Activated T-cell treated with anti-CD3 and anti-CD28 coated beads, Interleukin-2, amount 50 U/mL, for 72 hours (primary cell): ENCODE results near the gene NTNG1. TPM values are rescaled to one million over a fixed set of nuclear protein-coding genes. Genes with fewer than 3 reads are reported as not detected.

ENCODE experiments used
- ATAC-seq, 2 donors: fragments of 150-1000 bp; cut with Tn5 transposase; replicated peaks in 1 of 2; 2 replicates each; pipeline ENCODE4 v1.10.0; 2021; ENCODE audit warnings: moderate library complexity in 2 of 2, mild to moderate bottlenecking in 1 of 2
- DNase-seq, 2 donors: peaks; one replicate each; pipeline ENCODE4 v3.0.0; 2021 to 2022; ENCODE audit warnings: mixed read lengths in 1 of 2
- H3K27ac Mint-ChIP-seq: one replicate; pipeline ENCODE4 v1.8.0; 2022; ENCODE audit warnings: mild to moderate bottlenecking, moderate library complexity, mixed read lengths
- H3K27me3 Mint-ChIP-seq: one replicate; pipeline ENCODE4 v1.8.0; 2022; ENCODE audit warnings: low read depth, mixed read lengths
- H3K36me3 Mint-ChIP-seq, 2 donors: one replicate each; pipeline ENCODE4 v1.8.0; 2022; ENCODE audit warnings: mixed read lengths in 2 of 2, mild to moderate bottlenecking in 1 of 2; ENCODE audit not compliant: insufficient read depth in 2 of 2
- H3K4me1 Mint-ChIP-seq: one replicate; pipeline ENCODE4 v1.8.0; 2022; ENCODE audit warnings: low read depth, mixed read lengths
- H3K4me3 Mint-ChIP-seq, 2 donors: one replicate each; pipeline ENCODE4 v1.8.0; 2022; ENCODE audit warnings: mild to moderate bottlenecking in 2 of 2, mixed read lengths in 2 of 2, moderate library complexity in 2 of 2
- H3K9me3 Mint-ChIP-seq, 2 donors: one replicate each; pipeline ENCODE4 v1.8.0; 2022; ENCODE audit warnings: mixed read lengths in 2 of 2
- total RNA-seq, 2 donors: library from RNA; stranded (reverse); gene quantifications; one replicate each; pipeline ENCODE4 v1.2.3, GENCODE V29; 2022

The NTNG1 gene
- total RNA-seq, 2 donors from 2014 or later = 0.48 TPM; not detected in 1

DNA sequence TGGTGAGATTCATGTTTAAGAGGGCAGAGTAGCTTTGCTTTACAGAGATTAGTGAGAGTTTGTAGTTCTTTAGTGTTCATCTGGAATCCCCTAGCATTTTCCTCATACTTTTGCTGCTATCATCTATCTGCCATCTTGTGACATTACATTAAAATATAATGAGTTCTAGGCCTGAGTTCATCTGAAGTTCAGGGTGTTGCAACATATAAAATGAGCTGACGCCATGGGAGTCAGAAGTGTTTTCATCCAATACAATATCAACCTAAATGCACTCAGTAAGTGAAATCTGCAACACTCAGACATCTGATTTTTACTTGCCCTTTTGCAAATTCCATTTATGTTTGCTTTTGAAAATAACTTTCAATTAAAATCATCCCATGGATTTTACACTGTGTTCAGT is 153.8 kb downstream of the NTNG1 start:
- H3K27me3 Mint-ChIP-seq = no peaks in the 10 kb centered on the region
- H3K36me3 Mint-ChIP-seq = no peaks in the 10 kb centered on the region
- ATAC-seq = no peak
- no peak overlapping the region for H3K27ac Mint-ChIP-seq
- DNase-seq = no peak
- H3K4me1 Mint-ChIP-seq = no peaks in the 10 kb centered on the region
- no peaks in the 10 kb centered on the region for H3K9me3 Mint-ChIP-seq
- H3K4me3 Mint-ChIP-seq = no peak overlapping the region

DNA sequence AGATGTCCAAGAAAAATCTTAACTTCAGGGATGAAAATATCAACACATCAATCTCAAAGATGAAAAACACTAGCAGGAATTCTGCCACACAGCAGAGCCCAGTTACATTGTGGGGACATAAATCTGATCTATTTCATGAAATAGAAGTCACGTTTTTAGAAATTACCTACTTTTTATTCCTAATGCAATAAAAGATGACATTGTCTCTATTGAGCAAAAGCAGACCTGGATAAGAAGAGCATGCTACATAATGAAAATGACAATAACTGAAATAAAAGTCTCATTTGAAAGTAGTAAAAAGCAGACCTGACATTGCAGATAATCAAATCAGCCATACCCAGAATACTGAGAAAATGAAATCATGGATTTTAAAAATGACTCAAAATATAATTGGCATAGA is 156.8 kb downstream of the NTNG1 start:
- Mint-ChIP-seq H3K9me3 (no peaks in the 10 kb centered on the region), H3K36me3 (no peaks in the 10 kb centered on the region), H3K4me3 (no peak overlapping the region), H3K27ac (no peak overlapping the region), H3K4me1 (no peaks in the 10 kb centered on the region), H3K27me3 (no peaks in the 10 kb centered on the region)
- ATAC-seq (no peak), DNase-seq (no peak)

DNA sequence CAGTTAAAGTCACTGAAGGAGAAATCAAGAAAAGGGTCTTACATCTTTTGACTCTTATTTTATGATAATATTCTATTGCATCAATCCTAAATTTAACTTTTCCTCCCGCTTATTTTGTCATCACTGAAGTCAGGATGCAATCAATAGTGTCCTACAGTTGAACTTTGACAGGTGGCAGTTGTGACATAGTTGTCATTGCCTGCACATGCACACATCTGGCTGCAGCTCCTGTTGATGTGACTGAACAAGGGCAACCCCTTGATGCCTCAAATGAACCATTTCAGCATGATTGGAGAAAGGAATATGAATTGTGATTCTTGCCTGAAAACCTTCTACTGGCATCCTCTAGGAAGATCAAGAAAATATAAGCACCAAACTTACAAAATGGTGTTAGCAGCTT is 157.7 kb downstream of the NTNG1 start:
- Mint-ChIP-seq H3K4me1 (no peaks in the 10 kb centered on the region), H3K27me3 (no peaks in the 10 kb centered on the region), H3K9me3 (no peaks in the 10 kb centered on the region), H3K36me3 (no peaks in the 10 kb centered on the region), H3K27ac (no peak overlapping the region), H3K4me3 (no peak overlapping the region)
- no peak for ATAC-seq
- DNase-seq = no peak

DNA sequence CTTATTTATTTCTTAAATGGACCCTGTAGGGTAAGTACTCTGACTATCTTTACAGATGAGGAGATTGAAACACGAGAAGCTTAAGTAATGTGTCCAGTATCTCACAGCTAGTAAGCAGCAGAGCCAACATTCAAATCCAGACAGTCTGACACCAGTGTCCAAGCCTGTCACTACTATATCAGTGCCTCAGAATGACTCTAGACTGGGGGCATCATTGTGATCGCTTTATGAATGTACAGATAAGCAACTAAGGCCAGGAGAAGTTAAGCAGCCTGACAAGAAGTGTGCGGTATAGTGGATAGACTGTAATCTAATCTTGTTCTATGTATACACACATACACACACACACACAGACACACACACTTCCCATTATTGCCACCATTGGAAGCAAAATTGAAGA is 158.7 kb downstream of the NTNG1 start:
- no peaks in the 10 kb centered on the region for H3K4me1 Mint-ChIP-seq
- DNase-seq = no peak
- H3K27ac Mint-ChIP-seq = no peak overlapping the region
- no peak overlapping the region for H3K4me3 Mint-ChIP-seq
- no peaks in the 10 kb centered on the region for H3K27me3 Mint-ChIP-seq
- no peaks in the 10 kb centered on the region for H3K36me3 Mint-ChIP-seq
- no peak for ATAC-seq
- no peaks in the 10 kb centered on the region for H3K9me3 Mint-ChIP-seq

DNA sequence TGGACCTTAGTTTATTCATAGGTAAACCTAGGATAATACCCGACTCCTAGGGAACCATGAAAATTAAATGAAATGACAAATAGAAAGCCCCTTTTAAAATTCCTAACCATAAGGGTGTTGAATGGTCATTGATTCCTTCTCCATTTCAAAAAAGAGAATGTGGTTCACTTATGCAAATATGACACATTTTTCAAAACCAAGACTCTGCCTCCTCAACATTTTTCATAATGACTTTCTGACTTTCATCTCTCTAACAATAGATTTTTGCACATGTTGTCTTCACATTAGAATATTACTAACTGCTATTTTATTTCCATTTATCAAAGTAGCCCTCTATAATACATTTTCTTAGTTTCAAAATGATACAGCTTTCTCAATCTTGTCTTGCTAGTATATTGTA is 169.1 kb downstream of the NTNG1 start:
- DNase-seq (no peak), ATAC-seq (no peak)
- peaks cover 0 to 7% of the 10 kb centered on the region in 2 donors for H3K9me3 Mint-ChIP-seq
- no peaks in the 10 kb centered on the region for H3K36me3 Mint-ChIP-seq
- no peak overlapping the region for H3K4me3 Mint-ChIP-seq
- H3K27me3 Mint-ChIP-seq = peaks cover 5% of the 10 kb centered on the region
- no peak overlapping the region for H3K27ac Mint-ChIP-seq
- H3K4me1 Mint-ChIP-seq = no peaks in the 10 kb centered on the region

DNA sequence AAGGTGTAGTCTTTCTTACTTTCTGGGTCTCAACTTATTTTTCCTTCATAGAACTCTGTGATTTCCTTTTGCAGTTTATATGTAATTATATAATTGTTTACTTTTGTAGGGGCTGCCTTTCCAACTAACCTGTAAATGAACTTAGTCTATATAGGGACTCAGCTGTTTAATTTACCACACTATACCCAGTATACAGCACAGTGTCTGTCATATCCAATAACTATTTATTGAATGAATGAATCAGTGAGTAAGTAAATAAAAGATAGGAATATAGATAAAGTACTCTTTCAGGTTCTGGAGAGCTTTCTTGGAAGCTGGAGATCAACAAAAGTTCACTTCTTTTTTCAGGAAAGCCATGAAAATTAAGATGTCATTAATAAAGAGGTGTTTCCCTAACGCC is 174.8 kb downstream of the NTNG1 start:
- Mint-ChIP-seq H3K36me3 (no peaks in the 10 kb centered on the region), H3K27ac (no peak overlapping the region), H3K4me1 (no peaks in the 10 kb centered on the region), H3K9me3 (no peaks in the 10 kb centered on the region), H3K4me3 (no peak overlapping the region), H3K27me3 (peaks cover 5% of the 10 kb centered on the region)
- DNase-seq (no peak), ATAC-seq (no peak)

DNA sequence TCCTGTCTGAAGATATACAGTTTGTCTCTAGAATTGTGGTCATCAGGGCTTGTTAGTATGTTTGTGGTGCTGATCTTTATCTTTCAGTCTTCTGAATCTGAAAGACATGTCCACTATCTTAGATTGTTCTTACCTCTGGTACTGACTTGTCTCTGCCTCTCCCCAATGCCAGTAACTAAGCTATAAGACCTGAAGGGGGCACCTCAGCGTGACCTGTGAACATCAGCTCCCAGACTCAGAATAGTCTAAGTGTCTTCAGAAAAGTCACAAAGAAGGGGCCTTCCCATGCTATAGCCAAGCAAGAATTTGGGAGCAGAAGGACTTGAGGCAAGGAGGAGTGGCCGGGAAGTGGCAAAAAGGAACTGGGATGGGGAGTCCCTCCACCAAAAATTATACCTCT is 178.1 kb downstream of the NTNG1 start:
- H3K4me3 Mint-ChIP-seq = no peak overlapping the region
- no peaks in the 10 kb centered on the region for H3K9me3 Mint-ChIP-seq
- no peaks in the 10 kb centered on the region for H3K4me1 Mint-ChIP-seq
- no peaks in the 10 kb centered on the region for H3K36me3 Mint-ChIP-seq
- H3K27me3 Mint-ChIP-seq = no peaks in the 10 kb centered on the region
- no peak overlapping the region for H3K27ac Mint-ChIP-seq
- DNase-seq = no peak
- ATAC-seq = no peak

DNA sequence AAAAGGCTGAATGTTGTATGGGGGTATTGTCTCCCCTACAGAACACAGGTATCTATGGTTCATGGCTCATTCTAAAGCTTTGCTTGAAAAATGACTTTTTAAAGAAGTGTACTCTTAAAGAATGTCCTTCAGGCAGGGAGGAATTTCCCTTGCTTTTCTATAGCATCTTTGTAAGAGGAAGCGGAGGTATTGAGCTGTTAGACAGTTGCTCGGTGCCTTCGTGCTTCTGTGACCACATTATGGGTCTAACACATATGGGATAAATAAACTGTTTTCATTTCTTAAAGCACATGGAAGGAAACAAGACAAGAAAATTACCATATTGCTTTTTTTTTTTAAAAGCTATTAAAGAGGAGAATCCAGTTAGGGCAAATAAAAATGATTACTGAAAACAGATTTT is 182.9 kb downstream of the NTNG1 start:
- Mint-ChIP-seq H3K9me3 (no peaks in the 10 kb centered on the region), H3K36me3 (no peaks in the 10 kb centered on the region), H3K4me1 (no peaks in the 10 kb centered on the region), H3K27me3 (no peaks in the 10 kb centered on the region), H3K4me3 (no peak overlapping the region), H3K27ac (no peak overlapping the region)
- ATAC-seq (no peak), DNase-seq (no peak)

DNA sequence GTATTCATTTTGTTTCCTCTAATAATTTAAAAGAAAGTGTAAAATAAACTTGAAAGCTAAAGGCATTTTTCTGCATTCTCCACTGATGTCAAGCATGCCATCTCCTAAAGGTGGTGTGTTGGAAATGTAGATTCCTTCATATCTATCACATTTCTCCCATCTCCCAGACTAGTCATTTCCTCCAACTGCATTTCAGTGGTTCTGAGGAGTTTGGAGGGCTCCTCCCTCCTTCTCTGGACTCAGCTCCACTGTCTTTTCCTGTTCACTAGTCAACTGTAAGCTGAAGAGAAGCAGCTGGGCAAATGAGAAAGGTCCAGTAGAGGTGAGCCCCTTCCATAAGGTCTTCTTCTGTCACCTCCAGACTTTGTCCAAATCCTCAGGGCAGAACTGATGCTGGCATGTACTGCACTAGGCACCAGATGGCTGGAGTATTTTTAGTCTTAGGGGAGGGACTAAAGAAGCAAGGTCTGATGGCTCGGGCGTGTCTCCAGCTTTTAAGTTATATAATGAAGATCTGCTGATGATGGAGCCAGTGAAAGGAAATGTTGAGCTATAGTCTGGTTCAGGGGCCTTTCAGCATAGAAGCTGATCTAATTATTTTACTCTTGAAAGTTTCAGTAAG is 186.1 kb downstream of the NTNG1 start:
- no peak overlapping the region for H3K27ac Mint-ChIP-seq
- no peaks in the 10 kb centered on the region for H3K36me3 Mint-ChIP-seq
- no peaks in the 10 kb centered on the region for H3K9me3 Mint-ChIP-seq
- no peak overlapping the region for H3K4me3 Mint-ChIP-seq
- ATAC-seq (no peak), DNase-seq (no peak)
- no peaks in the 10 kb centered on the region for H3K27me3 Mint-ChIP-seq
- H3K4me1 Mint-ChIP-seq = no peaks in the 10 kb centered on the region

DNA sequence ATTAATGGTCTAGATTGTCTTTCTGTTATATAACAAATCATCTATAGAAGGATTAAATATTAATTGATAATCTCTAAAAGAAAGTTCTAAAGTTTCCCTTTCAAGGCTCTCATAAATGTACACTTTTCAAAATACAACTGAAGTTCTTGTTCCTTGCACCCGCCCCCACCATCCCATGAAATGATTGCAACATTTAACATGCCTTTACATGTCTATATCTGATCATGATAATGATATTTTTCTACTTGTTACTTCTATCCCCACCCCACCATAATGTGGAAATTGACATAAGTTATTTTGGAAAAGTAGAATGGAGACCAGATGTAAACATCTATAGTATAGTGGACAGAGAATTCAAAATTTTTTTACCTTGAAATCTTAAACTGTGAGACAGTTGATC is 186.6 kb downstream of the NTNG1 start:
- no peaks in the 10 kb centered on the region for H3K27me3 Mint-ChIP-seq
- ATAC-seq = no peak
- no peaks in the 10 kb centered on the region for H3K9me3 Mint-ChIP-seq
- H3K4me1 Mint-ChIP-seq = no peaks in the 10 kb centered on the region
- no peak overlapping the region for H3K27ac Mint-ChIP-seq
- DNase-seq = no peak
- H3K4me3 Mint-ChIP-seq = no peak overlapping the region
- no peaks in the 10 kb centered on the region for H3K36me3 Mint-ChIP-seq

DNA sequence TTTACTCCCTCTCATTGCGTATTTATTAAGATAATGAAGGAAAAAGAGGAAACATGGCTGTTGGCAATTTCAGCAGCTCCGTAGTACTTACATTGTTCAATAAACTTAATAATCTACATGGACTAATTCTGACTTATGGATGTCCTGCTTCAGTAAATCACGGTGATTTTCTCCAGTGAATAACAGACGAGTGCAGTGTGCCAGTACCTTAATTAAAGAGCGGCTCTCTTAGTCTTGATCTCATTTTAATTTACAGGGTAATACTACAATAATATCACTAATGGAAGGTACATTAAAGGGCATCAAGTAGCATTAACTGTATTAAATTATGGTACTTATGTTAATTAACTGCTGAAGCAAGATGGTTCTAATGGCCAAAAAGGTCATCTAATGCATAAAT is 187.2 kb downstream of the NTNG1 start:
- H3K27ac Mint-ChIP-seq = no peak overlapping the region
- no peaks in the 10 kb centered on the region for H3K9me3 Mint-ChIP-seq
- no peaks in the 10 kb centered on the region for H3K4me1 Mint-ChIP-seq
- H3K4me3 Mint-ChIP-seq = no peak overlapping the region
- no peaks in the 10 kb centered on the region for H3K27me3 Mint-ChIP-seq
- H3K36me3 Mint-ChIP-seq = no peaks in the 10 kb centered on the region
- DNase-seq (no peak), ATAC-seq (no peak)

DNA sequence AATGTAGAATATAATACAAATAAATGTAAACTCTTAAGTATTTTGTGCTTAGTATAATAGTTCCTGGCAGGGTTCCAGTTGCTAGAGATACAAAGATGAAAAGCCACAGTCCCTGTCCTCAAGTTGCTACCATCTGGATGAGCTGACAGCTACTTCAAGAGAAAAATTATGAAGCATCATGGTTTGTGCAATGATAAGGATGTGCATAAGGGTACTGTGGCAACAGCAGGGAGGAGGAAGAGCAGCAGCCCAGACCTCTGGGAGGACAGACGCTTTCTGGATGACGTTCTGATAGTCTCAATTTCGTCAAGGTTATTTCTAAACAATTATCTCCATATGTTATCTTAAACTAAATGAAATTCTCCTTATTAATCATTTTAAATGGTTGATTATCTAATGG is 198.9 kb downstream of the NTNG1 start:
- no peak overlapping the region for H3K4me3 Mint-ChIP-seq
- no peak for ATAC-seq
- H3K27me3 Mint-ChIP-seq = no peaks in the 10 kb centered on the region
- H3K27ac Mint-ChIP-seq = no peak overlapping the region
- DNase-seq = no peak
- H3K36me3 Mint-ChIP-seq = no peaks in the 10 kb centered on the region
- H3K9me3 Mint-ChIP-seq = no peaks in the 10 kb centered on the region
- H3K4me1 Mint-ChIP-seq = no peaks in the 10 kb centered on the region

DNA sequence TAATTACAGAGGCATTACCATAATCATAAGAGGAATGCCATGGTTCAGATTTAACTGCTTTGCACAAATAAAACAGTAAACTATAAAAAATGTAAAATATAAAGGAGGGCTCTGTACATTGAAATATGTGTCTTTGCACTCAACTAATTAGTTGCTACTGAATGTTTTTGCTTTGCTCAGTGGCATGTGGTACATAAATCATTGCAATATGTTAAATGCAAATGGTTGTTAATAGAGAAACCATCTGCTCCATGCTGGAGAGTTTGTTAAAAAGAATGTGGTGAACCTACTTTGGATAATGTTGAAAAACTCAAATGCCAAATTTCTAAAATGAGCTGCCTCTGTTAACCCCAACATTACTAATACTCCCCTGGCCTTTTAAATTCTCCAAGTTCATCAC is 201.5 kb downstream of the NTNG1 start:
- DNase-seq (no peak), ATAC-seq (no peak)
- H3K27me3 Mint-ChIP-seq = no peaks in the 10 kb centered on the region
- no peaks in the 10 kb centered on the region for H3K9me3 Mint-ChIP-seq
- no peaks in the 10 kb centered on the region for H3K4me1 Mint-ChIP-seq
- no peaks in the 10 kb centered on the region for H3K36me3 Mint-ChIP-seq
- H3K4me3 Mint-ChIP-seq = no peak overlapping the region
- no peak overlapping the region for H3K27ac Mint-ChIP-seq

DNA sequence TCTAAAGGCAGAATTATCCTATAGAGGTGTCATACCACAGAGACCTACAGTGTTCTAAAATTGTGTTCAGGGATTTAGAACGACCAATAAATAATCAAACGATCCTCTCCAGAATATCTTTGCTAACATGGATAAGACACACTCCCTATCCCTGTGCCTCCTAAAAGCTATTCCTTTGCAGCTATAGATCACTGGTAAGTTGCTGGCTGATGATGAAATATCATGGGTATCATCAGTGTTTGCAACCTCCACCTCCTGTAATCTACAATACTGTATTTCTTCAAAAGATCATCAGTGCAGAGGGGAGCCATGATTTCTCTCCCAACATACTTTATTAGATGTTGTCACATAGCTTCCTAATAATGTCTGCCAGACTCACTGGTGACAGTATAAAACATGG is 201.9 kb downstream of the NTNG1 start:
- Mint-ChIP-seq H3K27ac (no peak overlapping the region), H3K4me1 (no peaks in the 10 kb centered on the region), H3K4me3 (no peak overlapping the region), H3K9me3 (no peaks in the 10 kb centered on the region), H3K27me3 (no peaks in the 10 kb centered on the region), H3K36me3 (no peaks in the 10 kb centered on the region)
- DNase-seq (no peak), ATAC-seq (no peak)
